SK-N-SH (cell line): Measurements from ENCODE around the gene GMFB.

ENCODE experiments used
- CHD2 ChIP-seq: fragments of 150-350 bp; IDR thresholded peaks from 2 replicates; pipeline ENCODE4 v1.6.1; 2018; ENCODE audit warnings: low read length; ENCODE audit not compliant: partially characterized antibody
- ELF1 ChIP-seq: IDR thresholded peaks from 2 replicates; pipeline ENCODE4 v1.4.0; 2012
- FOXM1 ChIP-seq: IDR thresholded peaks from 2 replicates; pipeline ENCODE4 v1.4.0; 2012; ENCODE audit warnings: low read depth, mild to moderate bottlenecking
- JUND ChIP-seq: IDR thresholded peaks from 2 replicates; pipeline ENCODE4 v1.4.0; 2012
- NFIC ChIP-seq: IDR thresholded peaks from 2 replicates; pipeline ENCODE4 v1.4.0; 2012; ENCODE audit warnings: borderline replicate concordance
- NRF1 ChIP-seq: IDR thresholded peaks from 2 replicates; pipeline ENCODE4 v1.6.1; 2012; ENCODE audit warnings: low read depth, mild to moderate bottlenecking, low read length
- POLR2AphosphoS5 ChIP-seq: IDR thresholded peaks from 2 replicates; pipeline ENCODE4 v1.6.1; 2012; ENCODE audit warnings: low read depth, low read length
- RCOR1 ChIP-seq: fragments of 150-350 bp; IDR thresholded peaks from 2 replicates; pipeline ENCODE4 v1.6.1; 2017; ENCODE audit warnings: antibody characterized with exemption, low read length
- REST ChIP-seq: IDR thresholded peaks from 2 replicates; pipeline ENCODE4 v1.6.1; 2012; ENCODE audit warnings: mild to moderate bottlenecking, low read depth, low read length, moderate library complexity
- RXRA ChIP-seq: IDR thresholded peaks from 2 replicates; pipeline ENCODE4 v1.4.0; 2012; ENCODE audit warnings: low read depth, mild to moderate bottlenecking, borderline replicate concordance
- SMC3 ChIP-seq: IDR thresholded peaks from 2 replicates; pipeline ENCODE4 v1.6.1; 2012; ENCODE audit warnings: low read depth, low read length, improper control_type of control experiment
- TF ChIP-seq, protein P1 (sequence below): fragments of 200-600 bp; sonication (generic); IDR thresholded peaks from 2 replicates; pipeline ENCODE4 v1.6.1; 2017; ENCODE audit warnings: antibody characterized with exemption, mild to moderate bottlenecking, moderate library complexity

DNA sequence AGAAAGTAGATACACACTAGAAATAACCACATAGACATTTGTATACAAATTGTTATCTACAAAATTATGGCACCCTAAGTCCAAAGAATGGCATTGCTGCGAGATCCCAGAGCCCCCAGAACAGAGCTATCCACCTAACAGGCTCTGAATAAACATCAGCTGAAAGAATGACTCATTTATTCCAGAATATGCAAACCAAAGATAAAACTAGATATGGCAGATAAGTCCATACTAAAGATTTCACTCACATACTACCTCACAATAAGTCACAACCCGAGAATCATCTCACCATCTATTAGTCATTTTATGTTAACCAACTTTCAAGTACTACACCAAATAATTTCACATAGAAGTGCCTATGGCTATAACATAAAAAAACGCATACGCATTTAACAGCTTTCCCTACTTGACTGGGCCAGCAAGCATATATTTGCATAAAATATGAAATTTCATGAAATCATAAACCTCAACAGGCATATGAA, 53.2 kb downstream of the GMFB start:
- TF ChIP-seq CHD2 (no peak), REST (no peak), RXRA (no peak; the same call in 1 of the 2 replicates), POLR2AphosphoS5 (no peak), JUND (peak; percentile 78), NFIC (no peak; the same call in 1 of the 2 replicates), RCOR1 (no peak), NRF1 (no peak), ELF1 (no peak), FOXM1 (no peak), SMC3 (no peak)
- TF ChIP-seq, protein P1, sequence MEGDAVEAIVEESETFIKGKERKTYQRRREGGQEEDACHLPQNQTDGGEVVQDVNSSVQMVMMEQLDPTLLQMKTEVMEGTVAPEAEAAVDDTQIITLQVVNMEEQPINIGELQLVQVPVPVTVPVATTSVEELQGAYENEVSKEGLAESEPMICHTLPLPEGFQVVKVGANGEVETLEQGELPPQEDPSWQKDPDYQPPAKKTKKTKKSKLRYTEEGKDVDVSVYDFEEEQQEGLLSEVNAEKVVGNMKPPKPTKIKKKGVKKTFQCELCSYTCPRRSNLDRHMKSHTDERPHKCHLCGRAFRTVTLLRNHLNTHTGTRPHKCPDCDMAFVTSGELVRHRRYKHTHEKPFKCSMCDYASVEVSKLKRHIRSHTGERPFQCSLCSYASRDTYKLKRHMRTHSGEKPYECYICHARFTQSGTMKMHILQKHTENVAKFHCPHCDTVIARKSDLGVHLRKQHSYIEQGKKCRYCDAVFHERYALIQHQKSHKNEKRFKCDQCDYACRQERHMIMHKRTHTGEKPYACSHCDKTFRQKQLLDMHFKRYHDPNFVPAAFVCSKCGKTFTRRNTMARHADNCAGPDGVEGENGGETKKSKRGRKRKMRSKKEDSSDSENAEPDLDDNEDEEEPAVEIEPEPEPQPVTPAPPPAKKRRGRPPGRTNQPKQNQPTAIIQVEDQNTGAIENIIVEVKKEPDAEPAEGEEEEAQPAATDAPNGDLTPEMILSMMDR, result no peak
